Urothelium cell line (cell line): ENCODE measurements around the gene SIRT4.

Source experiments
- DNase-seq: peaks from one replicate; pipeline ENCODE4 v3.0.0; 2011; ENCODE audit warnings: low spot score, mixed read lengths
- FAIRE-seq: peaks from 2 replicates; lab custom pipeline; 2011; peaks lifted over from hg19 to GRCh38; lab: Jason Lieb, UNC

SIRT4 gene

DNA sequence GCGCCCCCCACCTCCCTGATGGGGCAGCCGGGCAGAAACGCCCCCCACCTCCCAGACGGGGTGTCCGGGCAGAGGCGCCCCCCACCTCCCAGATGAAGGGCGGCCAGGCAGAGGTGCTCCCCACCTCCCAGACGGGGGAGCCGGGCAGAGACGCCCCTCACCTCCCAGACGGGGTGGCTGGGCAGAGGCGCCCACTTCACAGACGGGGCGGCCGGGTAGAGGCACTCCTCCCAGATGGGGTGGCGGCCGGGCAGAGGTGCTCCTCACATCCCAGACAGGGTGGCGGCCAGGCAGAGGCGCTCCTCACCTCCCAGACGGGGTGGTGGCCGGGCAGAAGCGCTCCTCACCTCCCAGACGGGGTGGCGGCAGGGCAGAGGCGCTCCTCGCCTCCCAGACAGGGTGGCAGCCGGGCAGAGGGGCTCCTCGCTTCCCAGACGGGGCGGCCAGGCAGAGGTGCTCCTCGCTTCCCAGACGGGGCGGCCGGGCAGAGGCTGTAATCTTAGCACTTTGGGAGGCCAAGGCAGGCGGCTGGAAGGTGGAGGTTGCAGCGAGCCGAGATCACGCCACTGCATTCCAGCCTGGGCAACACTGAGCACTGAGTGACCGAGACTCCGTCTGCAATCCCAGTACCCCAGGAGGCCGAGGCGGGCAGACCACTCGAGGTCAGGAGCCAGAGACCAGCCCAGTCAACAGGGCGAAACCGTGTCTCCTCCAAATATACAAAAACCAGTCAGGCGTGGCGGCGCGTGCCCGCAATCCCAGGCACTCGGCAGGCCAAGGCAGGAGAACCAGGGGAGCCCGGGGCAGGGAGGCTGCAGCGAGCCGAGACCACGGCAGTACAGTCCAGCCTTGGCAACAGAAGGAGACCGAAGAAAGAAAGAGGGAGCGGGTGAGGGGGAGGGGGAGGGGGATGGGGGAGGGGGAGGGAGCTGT lies 23.7 kb upstream of the SIRT4 start:
- DNase-seq (no peak), FAIRE-seq (no peak)

DNA sequence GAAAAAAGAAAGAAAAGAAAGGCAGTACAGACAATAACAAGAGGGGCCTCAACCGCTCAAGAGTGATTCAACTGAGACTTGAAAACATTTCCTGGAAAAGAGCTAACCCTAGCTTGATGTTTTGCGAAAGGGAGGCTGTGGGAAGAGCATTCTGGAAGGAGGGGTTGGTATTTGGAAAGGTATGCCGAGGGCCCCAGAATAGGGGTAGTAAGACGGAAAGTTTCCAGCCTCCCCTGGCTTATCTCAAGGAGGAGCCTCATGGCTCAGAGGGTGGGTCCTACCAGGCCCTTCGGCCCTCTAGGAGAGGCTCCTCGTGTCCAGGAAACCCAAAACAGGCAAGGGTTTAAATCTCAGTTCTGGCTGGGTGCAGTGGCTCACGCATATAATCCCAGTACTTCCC lies 18.8 kb upstream of the SIRT4 start:
- DNase-seq (no peak), FAIRE-seq (no peak)

DNA sequence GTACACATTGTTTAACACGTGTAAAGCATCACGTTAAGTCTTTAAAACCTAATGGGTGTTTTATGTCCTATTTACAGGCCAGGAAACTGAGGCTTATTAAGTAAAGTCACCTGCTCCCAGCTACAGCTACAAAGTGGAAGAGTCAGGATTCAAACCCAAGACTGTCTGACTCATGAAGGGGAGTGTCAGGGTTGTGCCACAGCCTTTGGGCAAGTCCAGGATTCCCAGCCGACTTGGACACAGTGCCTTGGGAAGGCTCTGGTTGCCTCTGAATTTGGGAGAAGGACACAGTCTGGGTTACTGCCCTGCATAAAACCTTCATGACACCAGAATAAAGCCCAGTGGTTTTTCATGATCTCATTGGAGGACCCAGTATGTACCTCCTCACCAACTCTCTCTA lies 17.7 kb upstream of the SIRT4 start:
- no peak for DNase-seq
- FAIRE-seq, result no peak

DNA sequence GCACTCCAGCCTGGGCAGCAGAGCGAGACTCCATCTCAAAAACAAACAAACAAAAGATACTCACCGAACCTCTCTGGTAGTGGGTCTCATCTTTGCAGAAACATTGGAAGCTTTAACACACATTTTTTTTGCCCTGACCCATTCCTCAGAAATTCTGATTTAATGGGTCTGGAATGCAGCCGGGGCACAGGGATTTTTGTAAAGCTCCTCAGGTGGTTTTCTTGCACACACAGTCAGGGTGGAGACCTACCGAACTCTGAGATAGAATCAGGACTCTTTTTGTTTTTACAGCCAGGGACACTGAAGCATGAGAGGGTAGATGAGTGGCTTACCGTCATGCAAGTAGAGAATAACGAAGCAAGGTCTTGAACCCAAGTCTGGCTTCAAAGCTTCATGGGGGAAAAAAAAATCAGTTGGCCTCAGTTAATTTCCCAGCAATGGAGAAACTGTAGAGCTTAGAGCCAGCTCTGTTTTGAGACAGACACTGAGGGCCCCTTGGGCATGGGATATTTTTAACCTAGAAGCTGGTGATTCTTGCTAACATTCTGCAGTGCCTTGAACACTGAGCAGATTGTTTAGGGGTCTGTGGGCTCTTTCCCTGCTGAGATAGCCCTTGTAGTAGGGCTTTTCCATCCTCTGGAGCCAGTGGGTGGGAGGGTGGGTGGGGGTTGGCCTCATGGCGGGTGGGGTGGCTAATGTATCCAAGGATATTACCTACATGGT lies 15.2 kb upstream of the SIRT4 start:
- FAIRE-seq (no peak), DNase-seq (no peak)

DNA sequence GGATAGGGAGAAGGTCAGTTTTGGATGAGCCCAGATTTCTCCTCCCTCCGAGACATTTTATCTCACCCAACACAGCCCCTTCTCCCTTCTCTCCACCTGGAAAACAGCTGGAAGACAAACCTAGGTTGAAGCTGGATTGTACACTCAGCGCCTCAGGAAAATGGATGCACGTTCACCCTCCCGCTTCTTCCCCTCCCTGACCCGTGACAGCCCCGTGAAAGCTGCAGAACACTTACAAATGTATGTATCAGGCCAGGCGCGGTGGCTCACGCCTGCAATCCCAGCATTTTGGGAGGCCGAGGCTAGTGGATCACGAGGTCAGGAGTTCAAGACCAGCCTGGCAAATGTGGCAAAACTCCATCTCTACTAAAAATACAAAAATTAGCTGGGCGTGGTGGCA lies 14.6 kb upstream of the SIRT4 start:
- no peak for FAIRE-seq
- DNase-seq, result no peak

DNA sequence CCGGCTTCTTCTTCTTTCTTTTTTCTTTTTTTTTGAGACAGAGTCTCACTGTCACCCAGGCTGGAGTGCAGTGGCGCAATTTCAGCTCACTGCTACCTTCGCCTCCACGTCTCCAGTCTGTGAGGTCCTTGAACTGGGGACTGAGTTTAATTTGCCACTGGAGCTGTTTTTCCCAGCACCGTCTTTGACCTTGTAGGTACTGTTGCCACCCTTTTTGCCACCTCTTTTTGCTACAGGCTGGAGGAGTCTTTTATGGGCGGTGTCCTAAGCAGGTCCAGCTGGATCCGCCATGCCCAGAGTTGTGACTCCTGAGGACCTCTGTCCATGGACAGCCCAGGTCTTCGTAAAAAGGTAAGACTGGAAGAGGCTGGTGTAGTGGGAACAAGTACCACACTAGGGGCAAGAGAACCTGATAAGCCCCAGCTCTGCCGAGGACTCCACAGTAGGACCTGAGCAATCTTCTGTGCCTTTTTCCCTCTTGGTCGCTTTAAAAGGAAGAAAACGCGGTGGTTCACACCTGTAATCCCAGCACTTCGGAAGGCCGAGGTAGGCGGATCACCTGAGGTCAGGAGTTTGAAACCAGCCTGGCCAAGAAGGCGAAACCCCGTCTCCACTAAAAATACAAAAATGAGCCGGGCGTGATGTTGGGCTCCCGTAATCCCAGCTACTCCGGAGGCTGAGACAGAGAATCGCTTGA lies 11.4 kb upstream of the SIRT4 start:
- FAIRE-seq (no peak), DNase-seq (peak; percentile 26)

DNA sequence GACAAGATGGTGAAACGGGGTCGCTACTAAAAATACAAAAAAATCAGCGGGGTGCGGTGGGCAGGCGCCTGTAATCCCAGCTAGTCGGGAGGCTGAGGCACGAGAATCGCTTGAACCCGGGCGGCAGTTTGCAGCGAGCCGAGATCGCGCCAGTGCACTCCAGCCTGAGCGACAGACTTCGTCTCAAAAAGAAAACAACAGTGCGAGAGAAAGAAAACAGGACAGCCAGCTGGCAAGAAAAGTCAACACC lies 9.8 kb upstream of the SIRT4 start:
- no peak for DNase-seq
- no peak for FAIRE-seq

DNA sequence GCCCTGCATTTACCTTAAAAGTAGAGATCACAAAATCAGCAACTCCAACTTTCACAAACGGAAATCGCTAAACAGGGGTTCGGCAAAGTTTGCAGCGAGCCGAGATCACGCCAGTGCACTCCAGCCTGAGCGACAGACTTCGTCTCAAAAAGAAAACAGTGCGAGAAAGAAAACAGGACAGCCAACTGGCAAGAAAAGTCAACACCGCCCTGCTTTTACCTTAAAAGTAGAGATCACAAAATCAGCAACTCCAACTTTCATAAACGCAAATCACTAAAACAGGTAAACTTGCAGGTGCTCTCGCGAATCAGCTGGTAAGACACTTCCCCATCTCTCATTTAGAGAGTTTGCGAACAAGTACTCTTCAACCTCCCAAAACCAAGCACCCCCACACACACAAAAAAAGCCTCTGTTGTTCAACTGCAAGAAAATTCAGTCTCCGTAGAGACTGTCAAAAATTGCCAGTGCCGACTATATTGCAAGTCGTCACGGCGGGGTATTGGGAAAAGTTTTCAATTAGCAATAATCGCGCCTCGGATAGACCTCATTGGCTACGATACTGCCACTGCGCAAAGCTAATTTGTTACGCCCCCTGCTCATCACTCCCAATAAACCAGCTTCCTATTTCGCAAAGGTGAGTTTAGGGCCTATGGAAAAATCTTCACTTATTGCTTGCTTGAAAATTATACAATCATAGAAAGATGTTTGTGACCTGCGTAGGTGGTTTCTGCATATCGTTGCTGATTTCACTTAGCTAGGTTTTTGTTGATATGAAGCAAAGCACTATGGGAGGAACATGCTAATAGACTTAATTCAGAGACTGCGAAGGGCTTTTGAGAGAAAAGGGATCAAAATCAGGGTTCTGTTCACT lies 9.2 kb upstream of the SIRT4 start, which contains the start of gene RNU4-1:
Gene RNU4-1, minus strand, starts transcription at position 577 of the 871 bp plus-strand sequence.
- DNase-seq, result peak; percentile 38
- FAIRE-seq, result no peak

DNA sequence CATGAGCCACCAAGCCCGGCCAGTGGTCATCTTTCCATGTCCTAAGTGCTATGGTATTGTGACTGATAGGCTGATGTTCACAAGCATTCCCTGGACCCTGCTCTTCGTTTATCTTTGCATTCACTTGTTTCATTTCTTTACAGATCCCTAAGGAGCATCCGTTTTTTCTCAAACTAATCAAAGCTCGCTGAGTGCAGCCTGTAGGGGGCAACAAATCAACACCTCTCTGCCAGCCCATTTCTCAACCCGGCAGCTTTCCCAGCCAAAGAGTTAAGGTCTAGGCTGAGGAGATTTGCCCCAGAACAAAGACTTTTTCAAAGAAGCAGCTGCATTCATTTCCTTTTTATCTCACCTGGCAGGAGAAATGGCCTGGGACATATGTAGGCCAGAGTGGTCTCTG lies 12.1 kb downstream of the SIRT4 start:
- DNase-seq, result peak; percentile 25
- no peak for FAIRE-seq

DNA sequence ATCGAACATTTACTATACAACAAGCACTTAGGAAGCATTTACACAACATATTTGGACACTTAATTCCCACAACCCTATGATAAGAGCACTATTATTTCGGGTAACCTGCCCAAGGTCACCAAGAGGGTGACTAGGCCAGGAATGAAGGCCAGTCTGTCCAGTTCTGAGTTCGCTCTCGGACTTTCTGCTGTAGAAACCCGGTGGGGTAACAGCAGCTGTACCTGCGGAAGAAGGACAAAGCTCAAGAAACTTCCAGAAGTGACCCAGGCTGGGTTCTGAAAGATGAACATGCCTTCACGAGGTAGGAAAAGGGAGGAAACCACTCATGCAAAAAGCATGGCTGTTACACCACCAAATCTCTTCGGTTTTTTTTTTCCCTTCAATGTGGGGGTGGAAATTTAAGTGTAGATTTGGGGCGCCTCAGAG lies 14.7 kb downstream of the SIRT4 start:
- FAIRE-seq (no peak), DNase-seq (no peak)

DNA sequence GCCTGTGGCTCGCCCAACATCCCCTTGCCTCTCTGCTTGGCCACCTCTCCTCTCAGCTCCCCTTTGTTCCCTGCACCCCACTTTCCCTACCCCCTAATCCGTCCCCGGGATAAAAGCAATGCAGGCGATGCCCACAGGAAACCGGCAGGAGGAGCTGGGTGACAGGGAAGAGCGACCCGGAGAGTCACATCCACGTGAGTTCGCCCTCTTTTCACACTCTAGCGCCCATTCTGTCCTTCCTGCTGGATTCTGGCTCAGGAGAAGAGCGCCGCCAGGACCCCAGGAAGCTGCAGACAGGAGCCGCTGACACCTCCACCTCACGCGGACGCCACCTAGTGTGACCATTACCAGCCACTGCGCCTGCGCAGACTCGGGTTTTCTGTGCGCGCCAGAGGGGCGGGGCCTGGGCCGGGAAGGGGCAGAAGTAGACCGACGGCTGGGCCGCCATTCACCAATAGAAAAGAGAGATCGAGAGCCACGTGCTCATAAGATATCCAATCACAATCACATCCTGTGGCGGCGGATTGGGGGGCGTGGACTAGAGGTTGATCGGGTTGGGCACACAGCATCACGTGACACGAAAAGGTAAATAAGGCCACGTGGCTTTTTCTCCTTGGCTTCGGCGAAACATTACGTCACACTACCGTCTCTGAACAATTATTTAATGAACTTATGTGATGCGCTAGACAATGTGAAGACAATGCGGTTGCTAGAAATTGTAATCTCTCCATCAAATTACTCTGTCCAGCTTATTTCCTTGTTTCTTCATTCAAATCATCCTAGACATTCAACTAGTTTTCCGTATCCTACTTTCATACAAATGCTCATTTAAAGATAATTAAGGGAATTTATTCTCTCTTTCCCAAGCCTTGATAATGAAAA lies 15.3 kb downstream of the SIRT4 start:
- FAIRE-seq, result peak; percentile 89
- DNase-seq, result peak; percentile 99

DNA sequence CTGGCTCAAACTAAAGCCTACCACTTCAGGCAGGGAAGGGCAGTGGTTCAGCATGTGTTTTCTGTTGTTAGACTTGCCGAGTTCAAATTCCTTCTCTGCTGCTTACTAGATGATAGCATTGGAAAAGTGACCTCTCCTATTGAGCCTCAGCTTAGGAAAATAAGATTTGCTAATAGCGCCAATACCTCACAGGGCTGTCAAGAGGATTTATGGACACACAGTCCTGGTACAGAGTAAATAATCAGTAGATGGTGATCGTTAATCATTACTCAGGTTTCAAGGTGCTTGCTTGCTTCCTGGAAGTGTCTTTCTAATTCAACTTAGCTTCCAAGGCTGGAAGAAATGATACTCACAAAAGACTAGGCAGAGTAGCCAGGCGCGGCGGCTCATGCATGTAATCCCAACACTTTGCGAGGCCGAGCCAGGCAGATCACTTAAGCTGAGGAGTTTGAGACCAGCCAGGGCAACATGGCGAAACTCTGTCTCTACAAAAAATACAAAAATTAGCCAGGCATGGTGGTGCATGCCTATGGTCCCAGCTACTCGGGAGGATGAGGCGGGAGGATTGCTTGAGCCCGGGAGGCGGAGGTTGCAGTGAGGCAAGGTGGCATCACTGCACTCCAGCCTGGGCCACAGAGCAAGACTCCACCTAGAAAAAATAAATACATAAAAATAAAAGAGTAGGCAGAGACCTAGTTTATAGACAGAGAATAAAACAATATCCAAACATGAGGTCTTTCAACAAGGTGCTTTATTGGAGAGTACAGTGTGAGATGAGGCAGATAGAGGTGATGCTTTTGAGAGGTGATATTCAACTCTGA lies 19.5 kb downstream of the SIRT4 start:
- DNase-seq (no peak), FAIRE-seq (no peak)

DNA sequence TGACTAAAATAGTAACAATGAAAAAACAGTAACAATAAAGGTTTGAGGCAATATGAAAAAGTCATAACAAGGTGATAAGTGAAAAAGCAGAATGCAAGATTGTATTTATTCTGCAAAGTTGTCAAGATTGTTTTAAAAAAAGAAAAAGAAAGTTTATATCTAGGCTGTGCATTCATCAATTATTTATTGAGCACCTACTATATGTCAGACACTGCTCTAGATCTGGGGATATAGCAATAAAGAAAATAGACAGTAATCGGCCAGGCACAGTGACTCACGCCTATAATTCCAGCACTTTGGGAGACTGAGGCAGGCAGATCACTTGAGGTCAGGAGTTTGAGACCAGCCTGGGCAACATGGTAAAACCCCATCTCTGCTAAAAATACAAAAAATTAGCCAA lies 21.7 kb downstream of the SIRT4 start:
- no peak for FAIRE-seq

DNA sequence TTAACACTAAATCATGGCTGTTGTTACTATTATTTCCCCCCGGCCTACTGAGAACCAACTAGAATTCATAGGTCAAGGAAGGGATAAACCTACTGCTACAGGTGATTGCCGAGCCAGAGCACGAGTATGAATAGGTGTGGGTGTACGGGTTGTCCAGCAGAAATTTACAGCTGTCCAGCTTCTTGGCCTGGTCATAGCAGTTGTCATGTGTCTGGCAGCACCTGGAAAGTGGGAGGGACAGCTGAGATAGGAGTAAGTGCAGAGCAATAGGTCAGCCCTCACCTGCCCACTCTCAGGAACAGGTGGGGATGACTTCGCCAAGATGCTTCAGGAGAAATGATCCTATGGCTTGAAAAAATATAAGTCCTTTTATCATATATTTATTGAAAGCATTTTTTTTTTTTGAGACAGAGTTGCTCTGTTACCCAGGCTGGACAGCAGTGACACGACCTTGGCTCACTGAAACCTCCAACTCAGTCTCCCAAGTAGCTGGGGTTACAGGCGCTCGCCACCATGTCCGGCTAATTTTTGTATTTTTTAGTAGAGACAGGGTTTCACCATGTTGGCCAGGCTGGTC lies 22.8 kb downstream of the SIRT4 start:
- no peak for FAIRE-seq
- no peak for DNase-seq

More for the DNA sequence above, 21.7 kb downstream of the SIRT4 start:
- no peak for DNase-seq

DNA sequence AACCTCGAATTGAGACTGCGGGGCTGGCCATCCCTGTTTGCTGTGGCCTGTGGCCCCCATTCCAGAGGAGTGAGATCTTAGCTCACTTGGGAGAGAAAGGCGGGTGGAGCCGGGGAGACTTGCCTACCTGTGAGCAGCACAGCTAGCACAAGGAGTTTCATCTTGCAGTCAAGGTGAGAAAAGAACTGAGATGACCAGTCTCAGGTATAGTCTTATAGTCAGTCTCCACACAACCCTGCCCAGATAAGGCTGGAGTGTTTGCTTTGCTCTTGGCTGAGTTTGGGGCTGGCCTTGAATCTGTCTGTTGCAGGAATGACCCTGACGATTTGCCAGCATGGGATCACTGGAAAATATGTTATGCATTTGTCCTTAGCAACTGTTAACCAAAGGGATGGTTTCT lies 25.5 kb downstream of the SIRT4 start, which contains the start of gene PLA2G1B:
Gene PLA2G1B, minus strand, starts transcription at position 187 of the 400 bp plus-strand sequence. Its CDS starts 26 bp downstream, at position 161.
- DNase-seq, result no peak
- FAIRE-seq, result no peak

DNA sequence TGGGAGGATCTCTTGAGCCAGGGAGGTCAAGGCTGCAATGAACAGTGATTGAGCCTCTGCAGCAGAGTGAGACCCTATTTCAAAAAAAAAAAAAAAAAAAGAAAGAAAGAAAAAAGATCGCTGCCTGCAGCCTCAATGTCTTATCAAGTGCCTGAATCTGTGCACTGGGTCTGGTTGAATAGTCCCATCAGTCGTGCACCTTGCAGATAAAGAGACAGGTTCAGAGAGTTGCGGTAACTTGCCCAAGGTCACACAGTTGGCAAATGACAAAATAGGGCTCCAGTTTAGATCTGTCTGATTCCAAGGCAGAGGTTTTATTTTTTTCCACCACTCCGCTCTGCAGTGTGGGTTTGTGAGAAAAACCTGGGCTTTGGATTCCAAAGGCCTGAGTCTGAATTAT lies 26.1 kb downstream of the SIRT4 start:
- FAIRE-seq, result no peak
- no peak for DNase-seq

DNA sequence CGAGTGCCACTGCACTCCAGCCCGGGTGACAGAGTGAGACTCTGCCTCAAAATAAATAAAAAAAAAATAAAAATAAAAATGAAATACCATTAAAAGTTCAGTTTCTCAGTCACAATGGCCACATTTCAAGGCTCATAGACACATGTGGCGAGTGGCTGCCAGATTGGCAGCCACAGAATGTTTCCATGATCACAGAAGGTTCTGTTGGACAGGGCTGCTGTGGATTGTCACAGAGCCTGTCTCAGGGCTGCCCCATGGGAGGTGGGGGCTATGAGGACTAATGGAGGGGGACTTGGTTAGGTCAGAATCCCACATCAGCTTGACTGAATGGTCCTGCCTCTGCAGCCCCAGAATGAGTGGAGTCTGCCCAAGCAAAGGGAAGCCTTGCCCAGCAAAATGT lies 29.3 kb downstream of the SIRT4 start:
- DNase-seq, result no peak
- FAIRE-seq, result no peak

DNA sequence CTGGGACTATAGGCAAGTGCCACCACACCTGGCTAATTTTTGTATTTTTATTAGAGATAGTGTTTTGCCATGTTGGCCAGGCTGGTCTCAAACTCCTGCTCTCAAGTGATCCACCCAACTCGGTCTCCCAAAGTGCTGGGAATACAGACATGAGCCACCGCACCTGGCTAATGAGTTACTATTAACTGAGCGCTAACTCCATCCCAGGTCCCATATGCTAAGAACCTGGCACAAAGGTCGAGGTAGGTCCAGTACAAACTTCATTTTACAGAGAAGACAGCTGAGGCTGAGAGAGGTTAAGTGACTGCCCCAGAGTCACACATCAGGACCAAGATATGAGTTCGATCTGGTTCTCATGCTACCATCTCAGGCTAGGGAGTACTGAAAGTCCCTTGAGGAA lies 29.9 kb downstream of the SIRT4 start:
- DNase-seq, result no peak
- no peak for FAIRE-seq
